Liver (tissue), 9 donors: Measurements from ENCODE around the gene YAF2. TPM values are rescaled to one million over a fixed set of nuclear protein-coding genes. Genes with fewer than 3 reads are reported as not detected.

Experiments used
- DNase-seq: peaks from one replicate; pipeline ENCODE4 v3.0.0-alpha.2; 2017; ENCODE audit warnings: low spot score
- H3K27ac ChIP-seq, 2 donors: one replicate each; pipeline ENCODE4 v1.7.0; 2013; ENCODE audit warnings: inconsistent platforms in 2 of 2, low read length in 2 of 2, control low read depth in 1 of 2, low read depth in 1 of 2, mild to moderate bottlenecking in 1 of 2
- H3K27me3 ChIP-seq, 4 donors: one replicate each; pipeline versions ENCODE4 v1.6.1 to v1.7.0; 2013; ENCODE audit warnings: low read length in 3 of 4, inconsistent platforms in 1 of 4, mild to moderate bottlenecking in 1 of 4, moderate library complexity in 1 of 4; ENCODE audit not compliant: control insufficient read depth in 4 of 4, insufficient read depth in 4 of 4
- H3K36me3 ChIP-seq, 4 donors: one replicate each; pipeline versions ENCODE4 v1.6.1 to v1.7.0; 2013; ENCODE audit warnings: low read length in 3 of 4, mild to moderate bottlenecking in 3 of 4, low read depth in 1 of 4, moderate library complexity in 1 of 4; ENCODE audit not compliant: control insufficient read depth in 4 of 4, insufficient read depth in 3 of 4
- H3K4me1 ChIP-seq, 4 donors: one replicate each; pipeline versions ENCODE4 v1.6.1 to v1.7.0; 2013; ENCODE audit warnings: low read length in 3 of 4, mild to moderate bottlenecking in 3 of 4, moderate library complexity in 1 of 4; ENCODE audit not compliant: control insufficient read depth in 4 of 4, insufficient read depth in 4 of 4
- H3K4me3 ChIP-seq, 3 donors: one replicate each; pipeline versions ENCODE4 v1.6.1 to v1.7.0; 2013; ENCODE audit warnings: low read length in 3 of 3, control low read depth in 1 of 3, low read depth in 1 of 3, mild to moderate bottlenecking in 1 of 3
- H3K9ac ChIP-seq, 2 donors: one replicate each; pipeline ENCODE4 v1.7.0; 2013; ENCODE audit warnings: low read length in 2 of 2, mild to moderate bottlenecking in 2 of 2, moderate library complexity in 2 of 2, control low read depth in 1 of 2, low read depth in 1 of 2
- H3K9me3 ChIP-seq, 4 donors: one replicate each; pipeline versions ENCODE4 v1.6.1 to v1.7.0; 2013; ENCODE audit warnings: low read length in 3 of 4; ENCODE audit not compliant: control insufficient read depth in 4 of 4
- EGR1 ChIP-seq, 2 donors: IDR thresholded peaks; 2 replicates each; pipeline ENCODE4 v1.6.1; 2016 to 2018; ENCODE audit warnings: antibody characterized with exemption in 2 of 2, low read depth in 2 of 2
- FOXA1 ChIP-seq: IDR thresholded peaks from 2 replicates; pipeline ENCODE4 v1.6.1; 2016; ENCODE audit warnings: antibody characterized with exemption
- FOXA2 ChIP-seq: IDR thresholded peaks from 2 replicates; pipeline ENCODE4 v1.6.1; 2016; ENCODE audit warnings: antibody characterized with exemption
- GABPA ChIP-seq, 2 donors: IDR thresholded peaks in 1 of 2; conservative IDR thresholded peaks in 1 of 2; 2 replicates each; pipeline ENCODE4 v1.6.1; 2016; ENCODE audit warnings: antibody characterized with exemption in 2 of 2, mild to moderate bottlenecking in 1 of 2, moderate library complexity in 1 of 2
- HNF4A ChIP-seq, 2 donors: conservative IDR thresholded peaks; 2 replicates each; pipeline ENCODE4 v1.6.1; 2016; ENCODE audit warnings: antibody characterized with exemption in 2 of 2, mild to moderate bottlenecking in 2 of 2
- HNF4G ChIP-seq: IDR thresholded peaks from 2 replicates; pipeline ENCODE4 v1.6.1; 2016; ENCODE audit warnings: antibody characterized with exemption
- JUND ChIP-seq, 2 donors: IDR thresholded peaks; 2 replicates each; pipeline ENCODE4 v1.6.1; 2016; ENCODE audit warnings: antibody characterized with exemption in 2 of 2
- RAD21 ChIP-seq, 2 donors: IDR thresholded peaks; 2 replicates each; pipeline ENCODE4 v1.6.1; 2016; ENCODE audit warnings: antibody characterized with exemption in 2 of 2, mild to moderate bottlenecking in 2 of 2
- RXRA ChIP-seq, 2 donors: IDR thresholded peaks; 2 replicates each; pipeline ENCODE4 v1.6.1; 2017 to 2018; ENCODE audit warnings: antibody characterized with exemption in 2 of 2, mild to moderate bottlenecking in 1 of 2
- SP1 ChIP-seq: IDR thresholded peaks from 2 replicates; pipeline ENCODE4 v1.6.1; 2018; ENCODE audit warnings: antibody characterized with exemption, mild to moderate bottlenecking
- TAF1 ChIP-seq: conservative IDR thresholded peaks from 2 replicates; pipeline ENCODE4 v1.6.1; 2016; ENCODE audit warnings: antibody characterized with exemption, mild to moderate bottlenecking
- YY1 ChIP-seq: IDR thresholded peaks from 2 replicates; pipeline ENCODE4 v1.6.1; 2016; ENCODE audit warnings: antibody characterized with exemption, mild to moderate bottlenecking
- WGBS: extraction: QIAGEN DNeasy Blood & Tissue Kit; methylation state at CpG from one replicate; pipeline ENCODE4 v1.1.7; 2013; 5-methylcytosine and 5-hydroxymethylcytosine counted together
- polyA plus RNA-seq, 2 donors: library from polyadenylated mRNA; stranded (reverse) in 1 of 2; unstranded in 1 of 2; fragments of 200-250 nt in 1 of 2; fragments of >200 nt in 1 of 2; fragmentation: Nextera tagmentation in 1 of 2; extraction: Ambion mirVana in 1 of 2; gene quantifications; one replicate each; pipeline versions ENCODE4 v1.2.1 to v1.2.3, GENCODE V29; 2013 to 2015
- total RNA-seq, 2 donors: library from RNA; depleted of rRNA; stranded (reverse); fragments of >200 nt; gene quantifications; one replicate each; pipeline ENCODE4 v1.2.3, GENCODE V29; 2014
- TF ChIP-seq, protein P1 (sequence below): IDR thresholded peaks from 2 replicates; pipeline ENCODE4 v1.6.1; 2016; ENCODE audit warnings: antibody characterized with exemption, mild to moderate bottlenecking
- TF ChIP-seq, protein P2 (sequence below): IDR thresholded peaks from 2 replicates; pipeline ENCODE4 v1.6.1; 2016; ENCODE audit warnings: antibody characterized with exemption
- TF ChIP-seq, protein P3 (sequence below): fragments of 150-350 bp; IDR thresholded peaks from 2 replicates; pipeline ENCODE4 v1.5.1; 2017; ENCODE audit warnings: improper control_type of control experiment, low read depth, low read length; ENCODE audit not compliant: missing input control
- TF ChIP-seq, protein P4 (sequence below): IDR thresholded peaks from 2 replicates; pipeline ENCODE4 v1.6.1; 2016; ENCODE audit warnings: antibody characterized with exemption
- donor health status: healthy.
- donor health status: healthy.
- donor health status: healthy.
- donor health status: healthy.
- donor health status: healthy.

The YAF2 gene
- total and polyA plus RNA-seq, 4 donors: 7.3 to 22.9 (median 16.2) TPM

DNA sequence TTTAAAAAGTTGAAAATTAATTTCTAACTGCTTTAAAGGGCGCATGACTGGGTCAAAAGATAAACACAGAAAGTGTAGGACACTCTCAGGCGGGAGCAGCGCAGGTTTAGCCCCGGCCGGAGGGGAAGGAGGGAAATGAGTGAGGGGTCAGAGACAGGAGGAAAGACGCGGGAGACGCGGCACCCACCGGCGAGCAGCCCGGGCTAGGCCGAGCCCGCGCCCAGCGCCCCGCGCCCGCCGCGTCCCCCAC lies 94.0 kb downstream of the YAF2 start:
- H3K4me1 ChIP-seq: peaks cover 0 to 20% (median 15%) of the 10 kb centered on the region in 4 donors
- WGBS: under 1% methylated on average over 21 of the region's 21 CpGs
- H3K27ac ChIP-seq: peak overlapping the region; percentile 84 to 86

DNA sequence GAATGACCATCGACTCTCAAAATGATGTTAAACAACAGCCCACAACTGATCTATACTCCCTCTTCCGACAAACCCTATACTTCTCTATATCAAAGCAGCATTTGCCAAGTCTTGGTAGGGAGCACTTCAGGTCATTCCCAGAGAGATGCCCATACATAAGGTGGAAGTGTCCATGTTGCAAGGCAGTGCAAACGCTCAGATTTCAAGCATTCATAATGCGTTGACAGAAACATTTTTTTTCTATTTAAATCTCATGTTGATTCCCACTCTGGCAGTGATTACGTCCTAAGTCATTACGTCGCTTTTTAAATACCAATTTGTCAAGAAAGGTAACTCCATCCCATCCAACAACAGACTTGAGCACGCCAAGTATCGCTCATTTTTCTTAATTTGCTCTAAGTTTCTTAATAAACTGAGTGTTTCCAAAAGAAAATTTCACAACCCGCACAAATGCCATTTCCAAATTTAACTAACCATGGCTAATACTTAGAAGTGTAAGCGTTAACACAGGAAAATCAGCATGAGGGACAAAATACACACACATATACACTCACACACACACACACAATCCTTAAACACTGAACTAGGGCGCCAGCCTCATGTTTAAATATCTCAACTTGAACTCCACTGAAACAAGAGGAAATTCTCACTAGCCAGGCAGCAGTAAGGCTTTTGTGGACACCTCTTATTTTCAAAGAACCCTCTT lies 94.4 kb downstream of the YAF2 start:
- peak overlapping the region; percentile 7 to 77 for H3K9ac ChIP-seq
- peak overlapping the region; percentile 84 to 97 (median 87) for H3K4me3 ChIP-seq
- no peaks in the 10 kb centered on the region for H3K36me3 ChIP-seq
- H3K4me1 ChIP-seq: peaks cover 0 to 20% (median 15%) of the 10 kb centered on the region in 4 donors
- peak overlapping the region; percentile 84 to 86 for H3K27ac ChIP-seq
- no peaks in the 10 kb centered on the region for H3K9me3 ChIP-seq
- no peaks in the 10 kb centered on the region for H3K27me3 ChIP-seq
- no peak for DNase-seq
- WGBS: 20% methylated on average over 12 of the region's 12 CpGs
- TF ChIP-seq SP1 (no peak), JUND (IDR thresholded peaks at IDR 0.05) (no peak), FOXA1 (no peak), RXRA (IDR thresholded peaks at IDR 0.05) (no peak), FOXA2 (no peak), YY1 (no peak), HNF4A (conservative IDR thresholded peaks at IDR 0.05) (no peak), EGR1 (IDR thresholded peaks at IDR 0.05; ENCODE audit: low read depth in 2 of 2) (no peak)
- TF ChIP-seq, protein P1, sequence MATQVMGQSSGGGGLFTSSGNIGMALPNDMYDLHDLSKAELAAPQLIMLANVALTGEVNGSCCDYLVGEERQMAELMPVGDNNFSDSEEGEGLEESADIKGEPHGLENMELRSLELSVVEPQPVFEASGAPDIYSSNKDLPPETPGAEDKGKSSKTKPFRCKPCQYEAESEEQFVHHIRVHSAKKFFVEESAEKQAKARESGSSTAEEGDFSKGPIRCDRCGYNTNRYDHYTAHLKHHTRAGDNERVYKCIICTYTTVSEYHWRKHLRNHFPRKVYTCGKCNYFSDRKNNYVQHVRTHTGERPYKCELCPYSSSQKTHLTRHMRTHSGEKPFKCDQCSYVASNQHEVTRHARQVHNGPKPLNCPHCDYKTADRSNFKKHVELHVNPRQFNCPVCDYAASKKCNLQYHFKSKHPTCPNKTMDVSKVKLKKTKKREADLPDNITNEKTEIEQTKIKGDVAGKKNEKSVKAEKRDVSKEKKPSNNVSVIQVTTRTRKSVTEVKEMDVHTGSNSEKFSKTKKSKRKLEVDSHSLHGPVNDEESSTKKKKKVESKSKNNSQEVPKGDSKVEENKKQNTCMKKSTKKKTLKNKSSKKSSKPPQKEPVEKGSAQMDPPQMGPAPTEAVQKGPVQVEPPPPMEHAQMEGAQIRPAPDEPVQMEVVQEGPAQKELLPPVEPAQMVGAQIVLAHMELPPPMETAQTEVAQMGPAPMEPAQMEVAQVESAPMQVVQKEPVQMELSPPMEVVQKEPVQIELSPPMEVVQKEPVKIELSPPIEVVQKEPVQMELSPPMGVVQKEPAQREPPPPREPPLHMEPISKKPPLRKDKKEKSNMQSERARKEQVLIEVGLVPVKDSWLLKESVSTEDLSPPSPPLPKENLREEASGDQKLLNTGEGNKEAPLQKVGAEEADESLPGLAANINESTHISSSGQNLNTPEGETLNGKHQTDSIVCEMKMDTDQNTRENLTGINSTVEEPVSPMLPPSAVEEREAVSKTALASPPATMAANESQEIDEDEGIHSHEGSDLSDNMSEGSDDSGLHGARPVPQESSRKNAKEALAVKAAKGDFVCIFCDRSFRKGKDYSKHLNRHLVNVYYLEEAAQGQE: no peak
- TF ChIP-seq, protein P2, sequence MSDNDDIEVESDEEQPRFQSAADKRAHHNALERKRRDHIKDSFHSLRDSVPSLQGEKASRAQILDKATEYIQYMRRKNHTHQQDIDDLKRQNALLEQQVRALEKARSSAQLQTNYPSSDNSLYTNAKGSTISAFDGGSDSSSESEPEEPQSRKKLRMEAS: no peak

More for the DNA sequence above, 94.0 kb downstream of the YAF2 start:
- Histone ChIP-seq H3K36me3 (no peaks in the 10 kb centered on the region), H3K9ac (peak overlapping the region; percentile 7 to 77), H3K4me3 (peak overlapping the region; percentile 84 to 97 (median 87)), H3K27me3 (no peaks in the 10 kb centered on the region), H3K9me3 (no peaks in the 10 kb centered on the region)
- DNase-seq: no peak
- TF ChIP-seq, protein P3, sequence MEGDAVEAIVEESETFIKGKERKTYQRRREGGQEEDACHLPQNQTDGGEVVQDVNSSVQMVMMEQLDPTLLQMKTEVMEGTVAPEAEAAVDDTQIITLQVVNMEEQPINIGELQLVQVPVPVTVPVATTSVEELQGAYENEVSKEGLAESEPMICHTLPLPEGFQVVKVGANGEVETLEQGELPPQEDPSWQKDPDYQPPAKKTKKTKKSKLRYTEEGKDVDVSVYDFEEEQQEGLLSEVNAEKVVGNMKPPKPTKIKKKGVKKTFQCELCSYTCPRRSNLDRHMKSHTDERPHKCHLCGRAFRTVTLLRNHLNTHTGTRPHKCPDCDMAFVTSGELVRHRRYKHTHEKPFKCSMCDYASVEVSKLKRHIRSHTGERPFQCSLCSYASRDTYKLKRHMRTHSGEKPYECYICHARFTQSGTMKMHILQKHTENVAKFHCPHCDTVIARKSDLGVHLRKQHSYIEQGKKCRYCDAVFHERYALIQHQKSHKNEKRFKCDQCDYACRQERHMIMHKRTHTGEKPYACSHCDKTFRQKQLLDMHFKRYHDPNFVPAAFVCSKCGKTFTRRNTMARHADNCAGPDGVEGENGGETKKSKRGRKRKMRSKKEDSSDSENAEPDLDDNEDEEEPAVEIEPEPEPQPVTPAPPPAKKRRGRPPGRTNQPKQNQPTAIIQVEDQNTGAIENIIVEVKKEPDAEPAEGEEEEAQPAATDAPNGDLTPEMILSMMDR: no peak
- TF ChIP-seq JUND (IDR thresholded peaks at IDR 0.05) (no peak), FOXA2 (no peak), HNF4A (conservative IDR thresholded peaks at IDR 0.05) (no peak), SP1 (no peak), RAD21 (IDR thresholded peaks at IDR 0.05) (no peak), HNF4G (no peak), TAF1 (no peak), GABPA (IDR thresholded peaks at IDR 0.05 in 1 of 2, conservative IDR thresholded peaks at IDR 0.05 in 1 of 2) (no peak), EGR1 (IDR thresholded peaks at IDR 0.05; ENCODE audit: low read depth in 2 of 2) (no peak), FOXA1 (no peak), YY1 (no peak)
- TF ChIP-seq, protein P1: no peak
- TF ChIP-seq, protein P4, sequence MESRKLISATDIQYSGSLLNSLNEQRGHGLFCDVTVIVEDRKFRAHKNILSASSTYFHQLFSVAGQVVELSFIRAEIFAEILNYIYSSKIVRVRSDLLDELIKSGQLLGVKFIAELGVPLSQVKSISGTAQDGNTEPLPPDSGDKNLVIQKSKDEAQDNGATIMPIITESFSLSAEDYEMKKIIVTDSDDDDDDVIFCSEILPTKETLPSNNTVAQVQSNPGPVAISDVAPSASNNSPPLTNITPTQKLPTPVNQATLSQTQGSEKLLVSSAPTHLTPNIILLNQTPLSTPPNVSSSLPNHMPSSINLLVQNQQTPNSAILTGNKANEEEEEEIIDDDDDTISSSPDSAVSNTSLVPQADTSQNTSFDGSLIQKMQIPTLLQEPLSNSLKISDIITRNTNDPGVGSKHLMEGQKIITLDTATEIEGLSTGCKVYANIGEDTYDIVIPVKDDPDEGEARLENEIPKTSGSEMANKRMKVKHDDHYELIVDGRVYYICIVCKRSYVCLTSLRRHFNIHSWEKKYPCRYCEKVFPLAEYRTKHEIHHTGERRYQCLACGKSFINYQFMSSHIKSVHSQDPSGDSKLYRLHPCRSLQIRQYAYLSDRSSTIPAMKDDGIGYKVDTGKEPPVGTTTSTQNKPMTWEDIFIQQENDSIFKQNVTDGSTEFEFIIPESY: no peak
- TF ChIP-seq, protein P2: no peak
